ENCODE data around the gene GPR35. TPM values are rescaled to one million over a fixed set of nuclear protein-coding genes. Genes with fewer than 3 reads are reported as not detected.

Gene GPR35
- total RNA-seq, 1 experiment from 2014 or later = 2.4 TPM

- H2AFZ ChIP-seq (ENCODE audit: low read length) = no peak overlapping the region
- peaks cover 69% of the 10 kb centered on the region for H3K79me2 ChIP-seq (ENCODE audit: low read length)
- ChIA-PET CTCF (no interaction called here), POLR2A (ENCODE audit: unreplicated experiment) (no interaction called here)
- H3F3A ChIP-seq (ENCODE audit: low read length, unreplicated experiment) = no peaks in the 10 kb centered on the region
- TF ChIP-seq CTCF (conservative IDR thresholded peaks at IDR 0.05; ENCODE audit: low read depth, low read length) = no peak
- TF ChIP-seq EZH2 (IDR thresholded peaks at IDR 0.05; ENCODE audit: low read length, unreplicated experiment) = no peak
- no peak for TF ChIP-seq EZH2phosphoT487 (IDR thresholded peaks at IDR 0.05; ENCODE audit: borderline replicate concordance, low read length)
- ATAC-seq (no peak), DNase-seq (no peak)
- H3K4me1 ChIP-seq (ENCODE audit: insufficient read depth, low read length) = peaks cover 16% of the 10 kb centered on the region
- H3K27ac ChIP-seq (ENCODE audit: low read length) = no peak overlapping the region
- no peaks in the 10 kb centered on the region for H3K36me3 ChIP-seq (ENCODE audit: low read depth, low read length)
- H3K9ac ChIP-seq (ENCODE audit: low read length) = no peak overlapping the region
- intact Hi-C loops (cut with micrococcal nuclease) = no loop called here
- H3K9me3 ChIP-seq (ENCODE audit: low read length) = no peaks in the 10 kb centered on the region
- BruUV-seq (replicated peaks) = no TSS peak
- H3K4me2 ChIP-seq (ENCODE audit: low read length) = no peak overlapping the region
- no peaks in the 10 kb centered on the region for H3K9me2 ChIP-seq (replicated peaks; ENCODE audit: low read length)
- H3K4me3 ChIP-seq (ENCODE audit: low read length) = no peak overlapping the region
- no peaks in the 10 kb centered on the region for H3K27me3 ChIP-seq (ENCODE audit: low read length)
- peaks cover 8% of the 10 kb centered on the region; the same call in 1 of the 2 replicates for H4K20me1 ChIP-seq (ENCODE audit: low read length)
These were observed 35.3 kb upstream of the GPR35 start for GRCh38 chr2:240589850-240590525.

- H3K36me3 ChIP-seq (ENCODE audit: low read depth, low read length) = no peaks in the 10 kb centered on the region
- CTCF ChIA-PET = no interaction called here
These were observed 34.6 kb upstream of the GPR35 start for GRCh38 chr2:240590681-240591111.

More at GRCh38 chr2:240590681-240591111, 34.6 kb upstream of the GPR35 start:
- no peak for TF ChIP-seq CTCF (conservative IDR thresholded peaks at IDR 0.05; ENCODE audit: low read depth, low read length)
- TF ChIP-seq EZH2 (IDR thresholded peaks at IDR 0.05; ENCODE audit: low read length, unreplicated experiment) = no peak
- H3K4me1 ChIP-seq (ENCODE audit: insufficient read depth, low read length) = peaks cover 11% of the 10 kb centered on the region; the same call in 1 of the 2 replicates
- H3K9ac ChIP-seq (ENCODE audit: low read length) = no peak overlapping the region
- peaks cover 62% of the 10 kb centered on the region for H3K79me2 ChIP-seq (ENCODE audit: low read length)
- H3F3A ChIP-seq (ENCODE audit: low read length, unreplicated experiment) = no peaks in the 10 kb centered on the region
- H3K4me3 ChIP-seq (ENCODE audit: low read length) = no peak overlapping the region
- intact Hi-C loops (cut with micrococcal nuclease) = no loop called here
- H4K20me1 ChIP-seq (ENCODE audit: low read length) = peaks cover 8% of the 10 kb centered on the region; the same call in 1 of the 2 replicates
- no peak overlapping the region for H3K27ac ChIP-seq (ENCODE audit: low read length)
- no peak overlapping the region for H3K4me2 ChIP-seq (ENCODE audit: low read length)
- H2AFZ ChIP-seq (ENCODE audit: low read length) = no peak overlapping the region
- ATAC-seq = no peak
- no peak for DNase-seq
- H3K9me3 ChIP-seq (ENCODE audit: low read length) = no peaks in the 10 kb centered on the region
- no TSS peak for BruUV-seq (replicated peaks)
- POLR2A ChIA-PET (ENCODE audit: unreplicated experiment) = no interaction called here
- H3K9me2 ChIP-seq (replicated peaks; ENCODE audit: low read length) = no peaks in the 10 kb centered on the region
- no peaks in the 10 kb centered on the region for H3K27me3 ChIP-seq (ENCODE audit: low read length)

All from PC-3 (cell line).